ENCODE data around the gene MPC1L. TPM values are rescaled to one million over a fixed set of nuclear protein-coding genes. Genes with fewer than 3 reads are reported as not detected.

MPC1L gene
- total and polyA plus RNA-seq, 2 donors (not counting 1 experiment from before 2014, with no cell fraction given) = not detected

GRCh38 chrX:40644821-40645358 lies 21.7 kb downstream of the MPC1L start:
- H3K4me3 Mint-ChIP-seq = peak overlapping the region; percentile 94
- 0% methylated on average over 3 of the region's 4 CpGs for WGBS (ENCODE audit: insufficient coverage)
- peaks cover 46% of the 10 kb centered on the region for H4K20me1 ChIP-seq (ENCODE audit: control insufficient read depth, insufficient read depth, low read length, poor library complexity, severe bottlenecking)
- peaks cover 42% of the 10 kb centered on the region for H3K4me1 Mint-ChIP-seq
- intact Hi-C loops (cut with micrococcal nuclease) = loop anchor here (10.0 kb wide), 2 partner anchors 690 to 1280 kb away; partner anchors contain the start of genes CASK and DDX3X
- peak overlapping the region; percentile 75 to 94 for H3K27ac ChIP-seq (ENCODE audit: low read length in 2 of 2)
- H3K27ac Mint-ChIP-seq = peak overlapping the region; percentile 93
- peaks cover 0 to 11% of the 10 kb centered on the region in 2 experiments for H3K36me3 ChIP-seq (replicated peaks in 1 of 2; ENCODE audit: control extremely low read depth in 1 of 2, control insufficient read depth in 1 of 2, extremely low read depth in 1 of 2, insufficient read depth in 2 of 2, low read length in 1 of 2)
- ChIA-PET CTCF (interaction anchor here (1.7 kb wide), 1 partner anchor 149 kb away, joined by 7 read pairs; no protein-coding TSS in a partner anchor), POLR2A (interaction anchor here (0.6 kb wide), 1 partner anchor 72 kb away, joined by 4 read pairs; no protein-coding TSS in a partner anchor)
- H2AFZ ChIP-seq (ENCODE audit: insufficient read depth, low read depth, low read length, poor library complexity, severe bottlenecking) = peak overlapping the region; percentile 82
- no peaks in the 10 kb centered on the region for H3K9me3 Mint-ChIP-seq (ENCODE audit: insufficient read depth)
- peak overlapping the region; percentile 42 to 69 (median 59) for H3K4me3 ChIP-seq (ENCODE audit: control extremely low read depth in 1 of 5, extremely low read depth in 1 of 5, insufficient read depth in 1 of 5, low read depth in 2 of 5, low read length in 4 of 5)
- ATAC-seq (ENCODE audit: low read depth) = peak; percentile 46
- no peaks in the 10 kb centered on the region for H3K27me3 Mint-ChIP-seq
- peaks cover 71% of the 10 kb centered on the region for H3K79me2 ChIP-seq (ENCODE audit: control insufficient read depth, insufficient read depth, low read length)
- H3K27me3 ChIP-seq (replicated peaks in 1 of 4; ENCODE audit: control extremely low read depth in 1 of 4, control insufficient read depth in 3 of 4, insufficient read depth in 4 of 4, low read length in 3 of 4) = no peaks in the 10 kb centered on the region
- H3K9me3 ChIP-seq (ENCODE audit: control extremely low read depth in 1 of 3, control insufficient read depth in 2 of 3, insufficient read depth in 1 of 3, low read length in 2 of 3) = no peaks in the 10 kb centered on the region
- TF ChIP-seq EZH2 (IDR thresholded peaks at IDR 0.05; ENCODE audit: borderline replicate concordance, insufficient read depth, low read depth, low read length, poor library complexity, severe bottlenecking) = no peak
- TF ChIP-seq CTCF (IDR thresholded peaks at IDR 0.05) = no peak
- peak overlapping the region; percentile 91 for H3K4me2 ChIP-seq (replicated peaks; ENCODE audit: low read depth, low read length, poor library complexity, severe bottlenecking)
- DNase-seq = peak; percentile 78
- H3K4me1 ChIP-seq (ENCODE audit: control insufficient read depth in 2 of 2, insufficient read depth in 2 of 2, low read length in 2 of 2) = peaks cover 43 to 45% of the 10 kb centered on the region in 2 donors
- peak overlapping the region; percentile 69 for H3K9ac ChIP-seq (ENCODE audit: low read length)

Measured in B cell (primary cell).